ENCODE results near the gene PSMB3. TPM values are rescaled to one million over a fixed set of nuclear protein-coding genes. Genes with fewer than 3 reads are reported as not detected.

PSMB3 gene
- polyA plus RNA-seq, 3 donors, result 315 to 689 (median 625) TPM

GRCh38 chr17:38733982-38734973 lies 18.3 kb upstream of the PSMB3 start:
- Mint-ChIP-seq H3K36me3 (peaks cover 15 to 18% of the 10 kb centered on the region in 2 donors), H3K4me3 (no peak overlapping the region), H3K4me1 (peaks cover 29% of the 10 kb centered on the region), H3K27ac (peak overlapping the region in 1 of 7 donors; percentile 59), H3K9me3 (no peaks in the 10 kb centered on the region), H3K27me3 (ENCODE audit: low read depth in 3 of 3) (peaks cover 13 to 19% (median 15%) of the 10 kb centered on the region in 3 donors)
- no peak for TF ChIP-seq CTCF (IDR thresholded peaks at IDR 0.05)
- Histone ChIP-seq H3K79me2 (ENCODE audit: insufficient read depth, low read length) (no peaks in the 10 kb centered on the region), H3K27me3 (ENCODE audit: control insufficient read depth in 2 of 2, insufficient read depth in 2 of 2, low read length in 2 of 2) (peaks cover 0 to under 1% of the 10 kb centered on the region in 2 donors), H3K4me3 (replicated peaks in 1 of 3; ENCODE audit: low read depth in 2 of 3, low read length in 3 of 3) (no peak overlapping the region), H4K20me1 (ENCODE audit: insufficient read depth, low read length) (peaks cover 10% of the 10 kb centered on the region), H3K9ac (ENCODE audit: insufficient read depth, low read length, poor library complexity, severe bottlenecking) (no peak overlapping the region), H3K4me2 (replicated peaks; ENCODE audit: extremely low read depth, low read length, poor library complexity, severe bottlenecking) (no peak overlapping the region), H2AFZ (ENCODE audit: insufficient read depth, low read depth, low read length, poor library complexity, severe bottlenecking) (no peak overlapping the region), H3K27ac (ENCODE audit: low read depth in 1 of 2, low read length in 2 of 2) (no peak overlapping the region), H3K4me1 (ENCODE audit: control insufficient read depth in 1 of 2, insufficient read depth in 2 of 2, low read length in 2 of 2) (peaks cover 26 to 27% of the 10 kb centered on the region in 2 donors), H3K9me3 (replicated peaks in 1 of 2; ENCODE audit: control insufficient read depth in 1 of 2, insufficient read depth in 1 of 2, low read length in 2 of 2) (no peaks in the 10 kb centered on the region), H3K36me3 (replicated peaks in 1 of 2; ENCODE audit: control insufficient read depth in 1 of 2, insufficient read depth in 2 of 2, low read length in 2 of 2) (peaks cover 5 to 10% of the 10 kb centered on the region in 2 donors)
- 96% methylated on average over 4 of the region's 15 CpGs for WGBS (ENCODE audit: insufficient coverage)
- DNase-seq, result no peak
- intact Hi-C loops (cut with micrococcal nuclease), result loop anchor here (2.0 kb wide), 1 partner anchor 57 kb away; no protein-coding TSS in a partner anchor

GRCh38 chr17:38735161-38735997 lies 17.2 kb upstream of the PSMB3 start:
- peaks cover 13 to 23% (median 21%) of the 10 kb centered on the region in 3 donors for H3K27me3 Mint-ChIP-seq (ENCODE audit: low read depth in 3 of 3)
- peak; percentile 94 for TF ChIP-seq CTCF (IDR thresholded peaks at IDR 0.05)
- Histone ChIP-seq H3K9me3 (replicated peaks in 1 of 2; ENCODE audit: control insufficient read depth in 1 of 2, insufficient read depth in 1 of 2, low read length in 2 of 2) (no peaks in the 10 kb centered on the region), H3K4me3 (replicated peaks in 1 of 3; ENCODE audit: low read depth in 2 of 3, low read length in 3 of 3) (no peak overlapping the region), H3K27ac (ENCODE audit: low read depth in 1 of 2, low read length in 2 of 2) (no peak overlapping the region), H3K4me2 (replicated peaks; ENCODE audit: extremely low read depth, low read length, poor library complexity, severe bottlenecking) (no peak overlapping the region), H3K79me2 (ENCODE audit: insufficient read depth, low read length) (no peaks in the 10 kb centered on the region), H3K36me3 (replicated peaks in 1 of 2; ENCODE audit: control insufficient read depth in 1 of 2, insufficient read depth in 2 of 2, low read length in 2 of 2) (peaks cover 5 to 10% of the 10 kb centered on the region in 2 donors), H3K4me1 (ENCODE audit: control insufficient read depth in 1 of 2, insufficient read depth in 2 of 2, low read length in 2 of 2) (peaks cover 20 to 21% of the 10 kb centered on the region in 2 donors), H3K9ac (ENCODE audit: insufficient read depth, low read length, poor library complexity, severe bottlenecking) (no peak overlapping the region), H3K27me3 (ENCODE audit: control insufficient read depth in 2 of 2, insufficient read depth in 2 of 2, low read length in 2 of 2) (peaks cover 0 to 4% of the 10 kb centered on the region in 2 donors), H2AFZ (ENCODE audit: insufficient read depth, low read depth, low read length, poor library complexity, severe bottlenecking) (no peak overlapping the region), H4K20me1 (ENCODE audit: insufficient read depth, low read length) (peaks cover 10% of the 10 kb centered on the region)
- no peak overlapping the region for H3K4me3 Mint-ChIP-seq
- peak; percentile 35 to 57 (median 51) for DNase-seq
- H3K27ac Mint-ChIP-seq, result no peak overlapping the region
- peaks cover 15 to 18% of the 10 kb centered on the region in 2 donors for H3K36me3 Mint-ChIP-seq
- WGBS (ENCODE audit: insufficient coverage), result 59% methylated on average over 19 of the region's 23 CpGs
- intact Hi-C loops (cut with micrococcal nuclease), result loop anchor here (2.0 kb wide), 1 partner anchor 59 kb away; no protein-coding TSS in a partner anchor
- H3K4me1 Mint-ChIP-seq, result peaks cover 25% of the 10 kb centered on the region
- no peaks in the 10 kb centered on the region for H3K9me3 Mint-ChIP-seq

Data from CD14-positive monocyte (primary cell).